B cell (primary cell): Measurements from ENCODE around the gene RXFP1. TPM values are rescaled to one million over a fixed set of nuclear protein-coding genes. Genes with fewer than 3 reads are reported as not detected.

Source experiments
- ATAC-seq: fragments of 200-7000 bp; cut with Tn5 transposase; one replicate; pipeline ENCODE4 v1.10.0; 2021; ENCODE audit warnings: low read depth, mild to moderate bottlenecking, moderate number of reproducible peaks, moderate library complexity
- CTCF ChIA-PET: fragments of 350-600 bp; sonication (Branson Sonifier 250); formaldehyde crosslinking; loops from one replicate; lab custom pipeline; 2021; ENCODE audit warnings: antibody characterized with exemption, inconsistent platforms; lab: Charles Lee
- POLR2A ChIA-PET: fragments of 350-600 bp; sonication (Branson Sonifier 250); formaldehyde crosslinking; loops from one replicate; lab custom pipeline; 2021; ENCODE audit warnings: antibody characterized with exemption; lab: Charles Lee
- DNase-seq: peaks from one replicate; pipeline ENCODE4 v3.0.0; 2013
- H2AFZ ChIP-seq: 2 replicates; pipeline ENCODE4 v1.6.1; 2012; ENCODE audit warnings: mild to moderate bottlenecking, low read depth, low read length; ENCODE audit not compliant: insufficient read depth, poor library complexity, severe bottlenecking
- H3K27ac ChIP-seq, 2 donors: 1 replicate in 1 of 2; 2 replicates in 1 of 2; pipeline ENCODE4 v1.5.1; 2012 to 2013; ENCODE audit warnings: low read length in 2 of 2, mild to moderate bottlenecking in 2 of 2, moderate library complexity in 1 of 2
- H3K27me3 ChIP-seq, 4 experiments: fragments of 200-600 bp in 1 of 4; sonication (generic) in 1 of 4; replicated peaks in 1 of 4; 1 replicate in 2 of 4; 2 replicates in 2 of 4; pipeline versions ENCODE4 v1.6.1 to v1.7.0; 2013 to 2016; ENCODE audit warnings: low read length in 3 of 4, mild to moderate bottlenecking in 2 of 4, mixed read lengths in 1 of 4, moderate library complexity in 1 of 4; ENCODE audit not compliant: insufficient read depth in 4 of 4, control insufficient read depth in 3 of 4; ENCODE audit errors: control extremely low read depth in 1 of 4
- H3K36me3 ChIP-seq, 2 experiments: replicated peaks in 1 of 2; 1 replicate in 1 of 2; 2 replicates in 1 of 2; pipeline versions ENCODE4 v1.6.1 to v1.7.1; 2013; ENCODE audit warnings: low read length in 1 of 2; ENCODE audit not compliant: insufficient read depth in 2 of 2, control insufficient read depth in 1 of 2; ENCODE audit errors: control extremely low read depth in 1 of 2, extremely low read depth in 1 of 2
- H3K4me1 ChIP-seq, 2 donors: fragments of 200-600 bp in 1 of 2; sonication (generic) in 1 of 2; 1 replicate in 1 of 2; 2 replicates in 1 of 2; pipeline versions ENCODE4 v1.5.1 to v1.6.1; 2013 to 2017; ENCODE audit warnings: low read length in 2 of 2; ENCODE audit not compliant: control insufficient read depth in 2 of 2, insufficient read depth in 2 of 2
- H3K4me2 ChIP-seq: replicated peaks from 2 replicates; pipeline ENCODE3; 2012; ENCODE audit warnings: mild to moderate bottlenecking, low read depth, low read length; ENCODE audit not compliant: poor library complexity, severe bottlenecking
- H3K4me3 ChIP-seq, 5 experiments: fragments of 200-600 bp in 1 of 5; sonication (generic) in 1 of 5; 1 replicate in 3 of 5; 2 replicates in 2 of 5; pipeline versions ENCODE4 v1.5.1 to v1.7.0; 2011 to 2016; ENCODE audit warnings: low read length in 4 of 5, mild to moderate bottlenecking in 4 of 5, low read depth in 2 of 5, control low read depth in 1 of 5, moderate library complexity in 1 of 5; ENCODE audit not compliant: insufficient read depth in 1 of 5; ENCODE audit errors: control extremely low read depth in 1 of 5, extremely low read depth in 1 of 5
- H3K79me2 ChIP-seq: fragments of 200-600 bp; sonication (generic); one replicate; pipeline ENCODE4 v1.6.0; 2016; ENCODE audit warnings: low read length; ENCODE audit not compliant: control insufficient read depth, insufficient read depth
- H3K9ac ChIP-seq: fragments of 200-600 bp; sonication (generic); 2 replicates; pipeline ENCODE4 v1.6.1; 2017; ENCODE audit warnings: mild to moderate bottlenecking, low read length, moderate library complexity
- H3K9me3 ChIP-seq, 3 donors: one replicate each; pipeline versions ENCODE4 v1.6.1 to v1.7.1; 2013; ENCODE audit warnings: low read length in 2 of 3; ENCODE audit not compliant: control insufficient read depth in 2 of 3, insufficient read depth in 1 of 3; ENCODE audit errors: control extremely low read depth in 1 of 3
- H4K20me1 ChIP-seq: 2 replicates; pipeline ENCODE4 v1.6.0; 2012; ENCODE audit warnings: mild to moderate bottlenecking, low read length; ENCODE audit not compliant: insufficient read depth, control insufficient read depth, poor library complexity, severe bottlenecking
- H3K27ac Mint-ChIP-seq: one replicate; pipeline ENCODE4 v1.8.0; 2021; ENCODE audit warnings: mixed read lengths
- H3K27me3 Mint-ChIP-seq: one replicate; pipeline ENCODE4 v1.8.0; 2021; ENCODE audit warnings: mixed read lengths
- H3K4me1 Mint-ChIP-seq: one replicate; pipeline ENCODE4 v1.8.0; 2021; ENCODE audit warnings: mixed read lengths
- H3K4me3 Mint-ChIP-seq: one replicate; pipeline ENCODE4 v1.8.0; 2021; ENCODE audit warnings: mixed read lengths
- H3K9me3 Mint-ChIP-seq: one replicate; pipeline ENCODE4 v1.8.0; 2022; ENCODE audit warnings: mixed read lengths; ENCODE audit not compliant: insufficient read depth
- EZH2 ChIP-seq: IDR thresholded peaks from 2 replicates; pipeline ENCODE4 v1.6.1; 2012; ENCODE audit warnings: borderline replicate concordance, low read depth, mild to moderate bottlenecking, moderate library complexity, low read length; ENCODE audit not compliant: insufficient read depth, poor library complexity, severe bottlenecking
- WGBS: methylation state at CpG from one replicate; pipeline ENCODE4 v1.1.5; 2013; ENCODE audit warnings: missing lambda C conversion rate; ENCODE audit not compliant: insufficient coverage; 5-methylcytosine and 5-hydroxymethylcytosine counted together
- intact Hi-C: fragments of 100-400 bp; cut with micrococcal nuclease; formaldehyde crosslinking; loops from one replicate; pipeline ENCODE4 v1.10.0; 2022
- polyA plus RNA-seq: library from polyadenylated mRNA; depleted of rRNA; stranded (reverse); fragments of >200 nt; gene quantifications from 2 replicates; pipeline ENCODE4 v1.2.3, GENCODE V29; 2012
- small RNA-seq: library from RNA; depleted of rRNA; stranded (forward); fragments of <200 nt; gene quantifications from one replicate; pipeline ENCODE3, GENCODE V24; 2012; ENCODE audit warnings: low replicate concordance, low read depth; ENCODE audit not compliant: insufficient read length
- total RNA-seq, 2 donors: library from RNA; stranded (reverse); fragments of 120-200 nt in 1 of 2; gene quantifications; 1 replicate in 1 of 2; 2 replicates in 1 of 2; pipeline versions ENCODE4 v1.2.3 to v1.2.4, GENCODE V29; 2013 to 2022
- TF ChIP-seq, protein P1 (sequence below): fragments of 200-600 bp; IDR thresholded peaks from one replicate; pipeline ENCODE4 v1.8.0; 2022; ENCODE audit warnings: antibody characterized with exemption, mild to moderate bottlenecking

RXFP1 gene
- total and polyA plus RNA-seq, 2 donors (not counting 1 experiment from before 2014, with no cell fraction given), result not detected

DNA sequence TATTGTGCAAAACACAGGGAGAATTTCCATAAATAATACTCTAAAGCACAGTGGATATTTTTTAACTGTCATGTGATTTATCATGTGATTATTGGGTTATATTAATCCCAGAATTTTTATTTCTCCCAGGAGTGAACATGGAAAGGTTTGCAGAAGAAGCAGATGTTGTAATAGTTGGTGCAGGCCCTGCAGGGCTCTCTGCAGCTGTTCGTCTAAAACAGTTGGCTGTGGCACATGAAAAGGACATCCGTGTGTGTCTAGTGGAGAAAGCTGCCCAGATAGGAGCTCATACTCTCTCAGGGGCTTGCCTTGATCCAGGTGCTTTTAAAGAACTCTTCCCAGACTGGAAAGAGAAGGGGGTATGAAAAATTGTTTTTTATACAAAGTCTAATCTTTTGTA lies 160.4 kb downstream of the RXFP1 start:
- H3K9ac ChIP-seq, result no peak overlapping the region
- Mint-ChIP-seq H3K4me3 (no peak overlapping the region), H3K27me3 (no peaks in the 10 kb centered on the region), H3K9me3 (no peaks in the 10 kb centered on the region), H3K27ac (no peak overlapping the region), H3K4me1 (no peaks in the 10 kb centered on the region)
- no peaks in the 10 kb centered on the region for H3K27me3 ChIP-seq
- 100% methylated on average over 2 of the region's 2 CpGs for WGBS
- no peaks in the 10 kb centered on the region for H4K20me1 ChIP-seq
- peaks cover 1 to 6% of the 10 kb centered on the region in 2 experiments for H3K36me3 ChIP-seq
- peaks cover 4% of the 10 kb centered on the region for H3K79me2 ChIP-seq
- no peak overlapping the region for H3K4me3 ChIP-seq
- intact Hi-C loops, result no loop called here
- ATAC-seq (no peak), DNase-seq (no peak)
- H3K4me1 ChIP-seq, result no peaks in the 10 kb centered on the region
- no peak overlapping the region for H3K4me2 ChIP-seq
- H2AFZ ChIP-seq, result no peak overlapping the region
- POLR2A ChIA-PET, result no interaction called here
- CTCF ChIA-PET, result interaction anchor here (1.4 kb wide), 1 partner anchor 15 kb away, joined by 3 read pairs; no protein-coding TSS in a partner anchor
- no peak for TF ChIP-seq EZH2
- TF ChIP-seq, protein P1, sequence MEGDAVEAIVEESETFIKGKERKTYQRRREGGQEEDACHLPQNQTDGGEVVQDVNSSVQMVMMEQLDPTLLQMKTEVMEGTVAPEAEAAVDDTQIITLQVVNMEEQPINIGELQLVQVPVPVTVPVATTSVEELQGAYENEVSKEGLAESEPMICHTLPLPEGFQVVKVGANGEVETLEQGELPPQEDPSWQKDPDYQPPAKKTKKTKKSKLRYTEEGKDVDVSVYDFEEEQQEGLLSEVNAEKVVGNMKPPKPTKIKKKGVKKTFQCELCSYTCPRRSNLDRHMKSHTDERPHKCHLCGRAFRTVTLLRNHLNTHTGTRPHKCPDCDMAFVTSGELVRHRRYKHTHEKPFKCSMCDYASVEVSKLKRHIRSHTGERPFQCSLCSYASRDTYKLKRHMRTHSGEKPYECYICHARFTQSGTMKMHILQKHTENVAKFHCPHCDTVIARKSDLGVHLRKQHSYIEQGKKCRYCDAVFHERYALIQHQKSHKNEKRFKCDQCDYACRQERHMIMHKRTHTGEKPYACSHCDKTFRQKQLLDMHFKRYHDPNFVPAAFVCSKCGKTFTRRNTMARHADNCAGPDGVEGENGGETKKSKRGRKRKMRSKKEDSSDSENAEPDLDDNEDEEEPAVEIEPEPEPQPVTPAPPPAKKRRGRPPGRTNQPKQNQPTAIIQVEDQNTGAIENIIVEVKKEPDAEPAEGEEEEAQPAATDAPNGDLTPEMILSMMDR, result no peak
- no peaks in the 10 kb centered on the region for H3K9me3 ChIP-seq
- no peak overlapping the region for H3K27ac ChIP-seq

DNA sequence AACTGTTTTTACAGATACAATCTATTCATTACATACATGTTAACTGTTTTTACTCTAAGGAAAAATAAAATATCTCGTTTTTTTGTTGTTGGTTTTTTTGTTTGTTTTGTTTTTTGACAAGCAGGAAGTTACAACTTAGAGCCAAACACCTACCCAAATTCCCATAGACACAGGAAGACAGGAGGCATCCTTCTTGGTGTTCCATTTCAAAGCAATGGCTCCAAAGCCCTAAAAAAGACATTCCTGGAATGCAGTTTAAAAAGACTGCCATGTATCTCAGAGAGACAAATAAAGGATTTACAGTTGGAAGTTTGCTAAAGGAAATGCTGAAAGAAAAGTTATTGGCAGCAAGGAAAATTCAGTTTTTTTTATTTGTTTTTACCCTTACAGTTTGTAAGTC lies 167.1 kb downstream of the RXFP1 start:
- no peak overlapping the region for H3K27ac Mint-ChIP-seq
- H3K27me3 Mint-ChIP-seq, result no peaks in the 10 kb centered on the region
- H3K9me3 ChIP-seq, result no peaks in the 10 kb centered on the region
- no peak for TF ChIP-seq EZH2
- TF ChIP-seq, protein P1, result no peak
- no peak overlapping the region for H3K9ac ChIP-seq
- no peak overlapping the region for H3K4me3 ChIP-seq
- DNase-seq (no peak), ATAC-seq (no peak)
- H3K9me3 Mint-ChIP-seq, result no peaks in the 10 kb centered on the region
- H3K79me2 ChIP-seq, result no peaks in the 10 kb centered on the region
- H3K4me3 Mint-ChIP-seq, result no peak overlapping the region
- H3K27me3 ChIP-seq, result no peaks in the 10 kb centered on the region
- CTCF ChIA-PET, result no interaction called here
- intact Hi-C loops, result no loop called here
- no peaks in the 10 kb centered on the region for H3K4me1 Mint-ChIP-seq
- H3K27ac ChIP-seq, result no peak overlapping the region
- no CpG with 5 or more reads among the region's 1 CpG for WGBS
- peaks cover 3 to 8% of the 10 kb centered on the region in 2 experiments for H3K36me3 ChIP-seq
- H3K4me1 ChIP-seq, result no peaks in the 10 kb centered on the region
- H2AFZ ChIP-seq, result no peak overlapping the region
- H4K20me1 ChIP-seq, result no peaks in the 10 kb centered on the region
- POLR2A ChIA-PET, result no interaction called here
- no peak overlapping the region for H3K4me2 ChIP-seq

Small RNA genes within 50 kb of the gene (small RNA-seq; reads per million reads assigned to genes)
- not detected for gene RF00012

Other genes starting within 250 kb of the RXFP1 start
- 3.8 and 4.3 TPM in 2 replicates for gene C4orf46, start 150.0 kb downstream of the RXFP1 start, total RNA-seq
- gene C4orf46, start 150.0 kb downstream of the RXFP1 start, polyA plus RNA-seq, result 4.6 and 18.0 TPM in 2 replicates
- gene ETFDH, start 150.4 kb downstream of the RXFP1 start, total RNA-seq, result 8.8 and 10.8 TPM in 2 replicates
- gene ETFDH, start 150.4 kb downstream of the RXFP1 start, polyA plus RNA-seq, result 7.6 and 7.8 TPM in 2 replicates
- gene PPID, start 201.5 kb downstream of the RXFP1 start, total RNA-seq, result 18.7 and 23.7 TPM in 2 replicates
- 9.4 and 16.4 TPM in 2 replicates for gene PPID, start 201.5 kb downstream of the RXFP1 start, polyA plus RNA-seq
- 0.17 and 0.39 TPM in 2 replicates for gene FNIP2, start 247.1 kb downstream of the RXFP1 start, total RNA-seq
- gene FNIP2, start 247.1 kb downstream of the RXFP1 start, polyA plus RNA-seq, result 0.03 and 0.10 TPM in 2 replicates